Small intestine (tissue), 7 donors: Measurements from ENCODE around the gene TRERF1. TPM values are rescaled to one million over a fixed set of nuclear protein-coding genes. Genes with fewer than 3 reads are reported as not detected.
A peak's percentile ranks its signal among the peaks of the same experiment; 100 is the strongest.

ENCODE experiments used
- DNase-seq, 2 donors: peaks; one replicate each; pipeline versions ENCODE4 v3.0.0 to v3.0.0-alpha.2; 2013
- FAIRE-seq: peaks from 2 replicates; lab custom pipeline; 2012; peaks lifted over from hg19 to GRCh38; lab: Jason Lieb, UNC
- H3K27ac ChIP-seq, 3 donors: one replicate each; pipeline ENCODE4 v1.5.1; 2013; ENCODE audit warnings: low read length in 2 of 3, mild to moderate bottlenecking in 2 of 3, control low read depth in 1 of 3, inconsistent platforms in 1 of 3, low read depth in 1 of 3, moderate library complexity in 1 of 3
- H3K27me3 ChIP-seq, 3 donors: one replicate each; pipeline ENCODE4 v1.6.1; 2013; ENCODE audit warnings: low read length in 3 of 3, inconsistent platforms in 1 of 3; ENCODE audit not compliant: control insufficient read depth in 3 of 3, insufficient read depth in 3 of 3
- H3K36me3 ChIP-seq, 3 donors: one replicate each; pipeline ENCODE4 v1.6.1; 2013; ENCODE audit warnings: low read length in 3 of 3, inconsistent platforms in 1 of 3, low read depth in 1 of 3, mild to moderate bottlenecking in 1 of 3, moderate library complexity in 1 of 3; ENCODE audit not compliant: control insufficient read depth in 3 of 3, insufficient read depth in 2 of 3
- H3K4me1 ChIP-seq, 3 donors: one replicate each; pipeline ENCODE4 v1.6.1; 2013; ENCODE audit warnings: low read length in 2 of 3, inconsistent platforms in 1 of 3, low read depth in 1 of 3, mild to moderate bottlenecking in 1 of 3, moderate library complexity in 1 of 3; ENCODE audit not compliant: control insufficient read depth in 3 of 3, insufficient read depth in 2 of 3
- H3K4me3 ChIP-seq, 3 donors: one replicate each; pipeline ENCODE4 v1.5.1; 2013; ENCODE audit warnings: low read length in 3 of 3, control low read depth in 1 of 3, inconsistent platforms in 1 of 3, low read depth in 1 of 3, mild to moderate bottlenecking in 1 of 3, moderate library complexity in 1 of 3
- H3K9me3 ChIP-seq, 2 donors: one replicate each; pipeline ENCODE4 v1.6.1; 2013; ENCODE audit warnings: low read depth in 1 of 2, low read length in 1 of 2; ENCODE audit not compliant: control insufficient read depth in 2 of 2, insufficient read depth in 1 of 2
- WGBS, 3 donors: extraction: QIAGEN DNeasy Blood & Tissue Kit; methylation state at CpG; one replicate each; pipeline ENCODE4 v1.1.7; 2013; 5-methylcytosine and 5-hydroxymethylcytosine counted together
- polyA plus RNA-seq, 4 donors: library from polyadenylated mRNA; stranded (reverse) in 3 of 4; unstranded in 1 of 4; fragments of 200-250 nt in 3 of 4; fragments of 120-200 nt in 1 of 4; gene quantifications; one replicate each; pipeline versions ENCODE4 v1.2.1 to v1.2.3, GENCODE V29; 2013
- donor health status: healthy with polysubstance abuse.
- donor health status: control.
- donor health status: control.
- donor health status: Bipolar disorder and iron deficiency.
- donor health status: healthy.

TRERF1 gene
- polyA plus RNA-seq, 4 donors: 0.22 to 5.0 (median 2.3) TPM

GRCh38 chr6:42320762-42321161 lies 131.0 kb downstream of the TRERF1 start:
- Histone ChIP-seq H3K36me3 (no peaks in the 10 kb centered on the region), H3K9me3 (no peaks in the 10 kb centered on the region), H3K4me1 (peaks cover 0 to 6% (median 2%) of the 10 kb centered on the region in 3 donors), H3K4me3 (no peak overlapping the region), H3K27ac (no peak overlapping the region), H3K27me3 (no peaks in the 10 kb centered on the region)
- 93 to 96% (median 93%) methylated on average over 5 of the region's 5 CpGs for WGBS, 3 donors
- FAIRE-seq (no peak), DNase-seq (no peak)

GRCh38 chr6:42318480-42318879 lies 133.2 kb downstream of the TRERF1 start:
- WGBS, 3 donors: 83 to 90% (median 89%) methylated on average over 2 of the region's 2 CpGs
- DNase-seq (no peak), FAIRE-seq (no peak)
- Histone ChIP-seq H3K4me3 (no peak overlapping the region), H3K36me3 (no peaks in the 10 kb centered on the region), H3K27ac (no peak overlapping the region), H3K27me3 (no peaks in the 10 kb centered on the region), H3K9me3 (no peaks in the 10 kb centered on the region), H3K4me1 (peaks cover 4 to 13% (median 10%) of the 10 kb centered on the region in 3 donors)

GRCh38 chr6:42316981-42317380 lies 134.7 kb downstream of the TRERF1 start:
- Histone ChIP-seq H3K27ac (peak overlapping the region in 1 of 3 donors; percentile 82), H3K9me3 (no peaks in the 10 kb centered on the region), H3K36me3 (no peaks in the 10 kb centered on the region), H3K4me1 (peaks cover 4 to 13% (median 13%) of the 10 kb centered on the region in 3 donors), H3K27me3 (no peaks in the 10 kb centered on the region), H3K4me3 (no peak overlapping the region)
- 36 to 68% (median 52%) methylated on average over 2 of the region's 2 CpGs for WGBS, 3 donors
- FAIRE-seq (no peak), DNase-seq (no peak)

GRCh38 chr6:42315991-42316970 lies 135.4 kb downstream of the TRERF1 start:
- Histone ChIP-seq H3K36me3 (no peaks in the 10 kb centered on the region), H3K27ac (peak overlapping the region in 2 of 3 donors; percentile 14 to 82), H3K4me1 (peaks cover 4 to 13% (median 13%) of the 10 kb centered on the region in 3 donors), H3K4me3 (no peak overlapping the region), H3K27me3 (no peaks in the 10 kb centered on the region), H3K9me3 (no peaks in the 10 kb centered on the region)
- no peak for FAIRE-seq
- WGBS, 3 donors: 40 to 51% (median 41%) methylated on average over 8 of the region's 8 CpGs
- peak in 1 of 2 donors; percentile 85 for DNase-seq

- H3K4me1 ChIP-seq: peaks cover 4 to 13% (median 13%) of the 10 kb centered on the region in 3 donors
- H3K27me3 ChIP-seq: no peaks in the 10 kb centered on the region
- peak overlapping the region in 1 of 3 donors; percentile 82 for H3K27ac ChIP-seq
- no peaks in the 10 kb centered on the region for H3K9me3 ChIP-seq
- no peaks in the 10 kb centered on the region for H3K36me3 ChIP-seq
- no peak overlapping the region for H3K4me3 ChIP-seq
- FAIRE-seq (no peak), DNase-seq (no peak)
- 84 to 92% (median 84%) methylated on average over 9 to 10 of the region's 10 CpGs for WGBS, 3 donors
These were observed 136.3 kb downstream of the TRERF1 start for GRCh38 chr6:42315259-42315990.

- Histone ChIP-seq H3K27ac (peak overlapping the region in 1 of 3 donors; percentile 47), H3K9me3 (no peaks in the 10 kb centered on the region), H3K27me3 (no peaks in the 10 kb centered on the region), H3K4me1 (peaks cover 4 to 13% (median 13%) of the 10 kb centered on the region in 3 donors), H3K36me3 (peaks cover 0 to 2% (median 0%) of the 10 kb centered on the region in 3 donors), H3K4me3 (no peak overlapping the region)
- FAIRE-seq: no peak
- peak in 1 of 2 donors; percentile 29 for DNase-seq
- 77 to 83% (median 81%) methylated on average over 10 of the region's 10 CpGs for whole genome bisulfite sequencing, 3 donors
These were observed 137.0 kb downstream of the TRERF1 start for GRCh38 chr6:42314571-42315258.

GRCh38 chr6:42313941-42314570 lies 137.7 kb downstream of the TRERF1 start:
- H3K27me3 ChIP-seq: no peaks in the 10 kb centered on the region
- H3K36me3 ChIP-seq: peaks cover 0 to 2% (median 0%) of the 10 kb centered on the region in 3 donors
- peak in 1 of 2 donors; percentile 32 for DNase-seq
- no peak overlapping the region for H3K4me3 ChIP-seq
- peaks cover 4 to 15% (median 13%) of the 10 kb centered on the region in 3 donors for H3K4me1 ChIP-seq
- FAIRE-seq: no peak
- 52 to 73% (median 63%) methylated on average over 9 of the region's 9 CpGs for WGBS, 3 donors
- H3K9me3 ChIP-seq: no peaks in the 10 kb centered on the region
- H3K27ac ChIP-seq: peak overlapping the region in 2 of 3 donors; percentile 9 to 68
